ENCODE measurements around the gene KLHDC7B. TPM values are rescaled to one million over a fixed set of nuclear protein-coding genes. Genes with fewer than 3 reads are reported as not detected.

Gene KLHDC7B
- total and polyA plus RNA-seq, 10 of the 15 experiments (the other 5 are each of a cell fraction or from before 2014, with no cell fraction given): 0.05 to 2.2 (median 0.93) TPM; not detected in 2

DNA sequence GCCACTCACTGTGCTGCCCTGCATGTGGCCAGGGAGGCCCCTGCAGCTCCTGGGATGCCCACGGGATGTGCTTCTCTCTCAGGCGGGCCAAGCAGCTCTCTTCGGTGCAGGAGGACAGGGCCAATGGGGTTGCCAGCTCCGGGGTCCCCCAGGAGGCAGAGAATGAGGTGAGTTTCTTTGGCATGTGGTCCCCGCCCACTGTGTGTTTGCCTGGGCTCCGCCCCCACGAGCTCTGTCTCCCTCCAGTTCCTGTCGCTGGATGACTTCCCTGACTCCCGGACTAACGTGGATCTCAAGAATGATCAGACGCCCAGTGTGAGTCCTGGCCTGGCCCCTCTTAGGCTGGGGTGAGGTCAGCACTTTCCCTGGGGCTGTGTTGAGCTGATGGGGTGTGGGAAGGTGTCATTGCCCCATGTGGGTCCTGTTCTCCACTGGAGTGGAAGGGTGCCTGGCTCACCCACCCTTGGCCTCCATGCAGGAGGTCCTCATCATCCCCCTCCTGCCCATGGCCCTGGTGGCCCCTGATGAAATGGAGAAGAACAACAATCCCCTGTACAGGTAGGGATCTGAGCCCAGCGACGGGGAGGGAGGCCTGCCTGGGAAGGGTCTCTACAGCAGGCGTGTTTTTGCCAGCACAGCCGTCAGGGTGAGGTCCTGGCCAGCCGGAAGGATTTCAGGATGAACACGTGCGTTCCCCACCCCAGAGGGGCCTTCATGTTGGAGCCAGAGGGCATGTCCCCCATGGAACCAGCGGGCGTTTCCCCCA, 28.0 kb upstream of the KLHDC7B start:
- TF ChIP-seq RCOR1 (conservative IDR thresholded peaks at IDR 0.05; ENCODE audit: low read depth, low read length) (no peak), TCF12 (IDR thresholded peaks at IDR 0.05; ENCODE audit: low read depth, low read length) (no peak), HCFC1 (IDR thresholded peaks at IDR 0.05; ENCODE audit: low read length) (no peak)
- CTCF ChIA-PET: no interaction called here
- Histone ChIP-seq H3K4me2 (ENCODE audit: control insufficient read depth, insufficient read depth) (no peak overlapping the region), H3K9ac (ENCODE audit: control insufficient read depth, insufficient read depth, low read length) (no peak overlapping the region), H3K4me3 (no peak overlapping the region), H3K27ac (ENCODE audit: control insufficient read depth, insufficient read depth) (no peak overlapping the region), H4K20me1 (ENCODE audit: control insufficient read depth, insufficient read depth) (no peaks in the 10 kb centered on the region), H3K79me2 (ENCODE audit: control insufficient read depth, insufficient read depth, low read length) (peaks cover 16% of the 10 kb centered on the region), H3K27me3 (replicated peaks in 1 of 2; ENCODE audit: control insufficient read depth in 2 of 2, insufficient read depth in 2 of 2, low read length in 1 of 2) (no peaks in the 10 kb centered on the region), H3K36me3 (ENCODE audit: control insufficient read depth in 2 of 2, insufficient read depth in 2 of 2, low read length in 1 of 2) (peaks cover 6 to 38% of the 10 kb centered on the region in 2 experiments; a peak in 3 of 4 replicates), H3K9me3 (replicated peaks; ENCODE audit: control insufficient read depth, insufficient read depth, low read length) (no peaks in the 10 kb centered on the region), H3K4me1 (ENCODE audit: control insufficient read depth, insufficient read depth, low read length) (no peaks in the 10 kb centered on the region; the same call in 1 of the 2 replicates), H2AFZ (ENCODE audit: control insufficient read depth, low read depth, low read length) (no peak overlapping the region)
- BruUV-seq (replicated peaks): no TSS peak
- in situ Hi-C loops (cut with MboI): no loop called here
- ATAC-seq (no peak), DNase-seq (ENCODE audit: low read depth, low spot score) (no peak), FAIRE-seq (no peak)
- POLR2A ChIA-PET: interaction anchor here (0.5 kb wide), 1 partner anchor 26 kb away, joined by 3 read pairs; no protein-coding TSS in a partner anchor
- RAD21 ChIA-PET (ENCODE audit: unreplicated experiment): interaction anchor here (1.3 kb wide), 1 partner anchor 8 kb away, joined by 3 read pairs; no protein-coding TSS in a partner anchor
- SMC1A ChIA-PET (ENCODE audit: uncharacterized antibody, unreplicated experiment): no interaction called here
- intact Hi-C loops (cut with micrococcal nuclease; ENCODE audit: unreplicated experiment): no loop called here
- WGBS (ENCODE audit: insufficient coverage, insufficient replicate concordance, low lambda C conversion rate, missing lambda C conversion rate): 92% methylated on average over 20 of the region's 20 CpGs

DNA sequence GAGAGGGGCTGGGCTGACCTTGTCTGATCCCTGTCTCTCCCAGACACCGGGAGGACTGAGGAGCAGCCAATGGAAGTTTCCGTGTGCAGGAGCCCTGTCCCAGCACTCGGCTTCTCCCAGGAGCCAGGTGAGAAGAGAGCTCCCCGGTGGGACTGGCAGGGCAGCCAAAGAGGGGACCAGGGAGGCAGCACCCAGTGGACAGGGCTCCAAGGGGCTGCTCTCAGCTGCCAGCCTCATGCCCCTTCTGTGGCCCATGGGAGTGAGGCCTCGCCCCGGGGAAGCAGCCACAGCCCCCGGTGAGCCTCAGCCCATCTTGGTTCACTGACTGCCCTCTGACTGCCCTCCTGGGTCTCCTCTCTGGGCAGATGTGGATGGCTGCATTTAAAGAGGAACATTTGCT, 27.1 kb upstream of the KLHDC7B start:
- over 99% methylated on average over 7 of the region's 7 CpGs for WGBS (ENCODE audit: insufficient coverage, insufficient replicate concordance, low lambda C conversion rate, missing lambda C conversion rate)
- ChIA-PET RAD21 (ENCODE audit: unreplicated experiment) (no interaction called here), SMC1A (ENCODE audit: uncharacterized antibody, unreplicated experiment) (no interaction called here), POLR2A (interaction anchor here (1.2 kb wide), 1 partner anchor 47 kb away, joined by 3 read pairs; no protein-coding TSS in a partner anchor), CTCF (interaction anchor here (0.6 kb wide), 1 partner anchor 100 kb away, joined by 3 read pairs; no protein-coding TSS in a partner anchor)
- Histone ChIP-seq H3K36me3 (ENCODE audit: control insufficient read depth in 2 of 2, insufficient read depth in 2 of 2, low read length in 1 of 2) (peaks cover 10 to 47% of the 10 kb centered on the region in 2 experiments; a peak in 3 of 4 replicates), H3K9me3 (replicated peaks; ENCODE audit: control insufficient read depth, insufficient read depth, low read length) (no peaks in the 10 kb centered on the region), H3K4me2 (ENCODE audit: control insufficient read depth, insufficient read depth) (no peak overlapping the region), H2AFZ (ENCODE audit: control insufficient read depth, low read depth, low read length) (no peak overlapping the region), H3K4me1 (ENCODE audit: control insufficient read depth, insufficient read depth, low read length) (no peaks in the 10 kb centered on the region), H3K27me3 (replicated peaks in 1 of 2; ENCODE audit: control insufficient read depth in 2 of 2, insufficient read depth in 2 of 2, low read length in 1 of 2) (no peaks in the 10 kb centered on the region), H3K27ac (ENCODE audit: control insufficient read depth, insufficient read depth) (no peak overlapping the region), H4K20me1 (ENCODE audit: control insufficient read depth, insufficient read depth) (no peaks in the 10 kb centered on the region), H3K9ac (ENCODE audit: control insufficient read depth, insufficient read depth, low read length) (no peak overlapping the region), H3K4me3 (no peak overlapping the region), H3K79me2 (ENCODE audit: control insufficient read depth, insufficient read depth, low read length) (peaks cover 10% of the 10 kb centered on the region)
- BruUV-seq (replicated peaks): no TSS peak
- intact Hi-C loops (cut with micrococcal nuclease; ENCODE audit: unreplicated experiment) (no loop called here), in situ Hi-C loops (cut with MboI) (no loop called here)
- no peak for TF ChIP-seq SRF (IDR thresholded peaks at IDR 0.05; ENCODE audit: low read depth in 2 of 2, low read length in 2 of 2)
- no peak for TF ChIP-seq SUPT20H (IDR thresholded peaks at IDR 0.05; ENCODE audit: borderline replicate concordance, control insufficient read depth, low read depth, low read length)
- TF ChIP-seq, protein P1, sequence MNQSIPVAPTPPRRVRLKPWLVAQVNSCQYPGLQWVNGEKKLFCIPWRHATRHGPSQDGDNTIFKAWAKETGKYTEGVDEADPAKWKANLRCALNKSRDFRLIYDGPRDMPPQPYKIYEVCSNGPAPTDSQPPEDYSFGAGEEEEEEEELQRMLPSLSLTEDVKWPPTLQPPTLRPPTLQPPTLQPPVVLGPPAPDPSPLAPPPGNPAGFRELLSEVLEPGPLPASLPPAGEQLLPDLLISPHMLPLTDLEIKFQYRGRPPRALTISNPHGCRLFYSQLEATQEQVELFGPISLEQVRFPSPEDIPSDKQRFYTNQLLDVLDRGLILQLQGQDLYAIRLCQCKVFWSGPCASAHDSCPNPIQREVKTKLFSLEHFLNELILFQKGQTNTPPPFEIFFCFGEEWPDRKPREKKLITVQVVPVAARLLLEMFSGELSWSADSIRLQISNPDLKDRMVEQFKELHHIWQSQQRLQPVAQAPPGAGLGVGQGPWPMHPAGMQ (IDR thresholded peaks at IDR 0.05; ENCODE audit: borderline replicate concordance): no peak
- TF ChIP-seq SMAD1 (IDR thresholded peaks at IDR 0.05; ENCODE audit: low read depth, partially characterized antibody): no peak
- TF ChIP-seq, protein P2, sequence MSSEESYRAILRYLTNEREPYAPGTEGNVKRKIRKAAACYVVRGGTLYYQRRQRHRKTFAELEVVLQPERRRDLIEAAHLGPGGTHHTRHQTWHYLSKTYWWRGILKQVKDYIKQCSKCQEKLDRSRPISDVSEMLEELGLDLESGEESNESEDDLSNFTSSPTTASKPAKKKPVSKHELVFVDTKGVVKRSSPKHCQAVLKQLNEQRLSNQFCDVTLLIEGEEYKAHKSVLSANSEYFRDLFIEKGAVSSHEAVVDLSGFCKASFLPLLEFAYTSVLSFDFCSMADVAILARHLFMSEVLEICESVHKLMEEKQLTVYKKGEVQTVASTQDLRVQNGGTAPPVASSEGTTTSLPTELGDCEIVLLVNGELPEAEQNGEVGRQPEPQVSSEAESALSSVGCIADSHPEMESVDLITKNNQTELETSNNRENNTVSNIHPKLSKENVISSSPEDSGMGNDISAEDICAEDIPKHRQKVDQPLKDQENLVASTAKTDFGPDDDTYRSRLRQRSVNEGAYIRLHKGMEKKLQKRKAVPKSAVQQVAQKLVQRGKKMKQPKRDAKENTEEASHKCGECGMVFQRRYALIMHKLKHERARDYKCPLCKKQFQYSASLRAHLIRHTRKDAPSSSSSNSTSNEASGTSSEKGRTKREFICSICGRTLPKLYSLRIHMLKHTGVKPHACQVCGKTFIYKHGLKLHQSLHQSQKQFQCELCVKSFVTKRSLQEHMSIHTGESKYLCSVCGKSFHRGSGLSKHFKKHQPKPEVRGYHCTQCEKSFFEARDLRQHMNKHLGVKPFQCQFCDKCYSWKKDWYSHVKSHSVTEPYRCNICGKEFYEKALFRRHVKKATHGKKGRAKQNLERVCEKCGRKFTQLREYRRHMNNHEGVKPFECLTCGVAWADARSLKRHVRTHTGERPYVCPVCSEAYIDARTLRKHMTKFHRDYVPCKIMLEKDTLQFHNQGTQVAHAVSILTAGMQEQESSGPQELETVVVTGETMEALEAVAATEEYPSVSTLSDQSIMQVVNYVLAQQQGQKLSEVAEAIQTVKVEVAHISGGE (CRISPR knock-in tag; IDR thresholded peaks at IDR 0.05): no peak
- no peak for TF ChIP-seq JUND (IDR thresholded peaks at IDR 0.05; ENCODE audit: low read depth, low read length)
- no peak for TF ChIP-seq FOXM1 (IDR thresholded peaks at IDR 0.05; ENCODE audit: low read depth, low read length)
- FAIRE-seq: no peak
- no peak for ATAC-seq
- DNase-seq (ENCODE audit: low read depth, low spot score): no peak

Data from GM12878 (cell line).